NOMO-1 treated with dmso at 0.1 percent for 144 hours (cell line): ENCODE results near the gene SLC24A3.

ENCODE experiments used
- DNase-seq: peaks from one replicate; lab custom pipeline; 2025; ENCODE audit not compliant: unreplicated experiment; lab: John Stamatoyannopoulos, UW

SLC24A3 gene

GRCh38 chr20:19236371-19237055 is 24.1 kb downstream of the SLC24A3 start:
- no peak for DNase-seq

GRCh38 chr20:19241440-19241839 is 29.0 kb downstream of the SLC24A3 start:
- no peak for DNase-seq

- DNase-seq: no peak
These were observed 31.8 kb downstream of the SLC24A3 start for GRCh38 chr20:19244291-19244690.

- DNase-seq: no peak
These were observed 36.9 kb downstream of the SLC24A3 start for GRCh38 chr20:19249106-19249879.

- DNase-seq: no peak
These were observed 37.9 kb downstream of the SLC24A3 start for GRCh38 chr20:19250346-19250745.

GRCh38 chr20:19251506-19251905 is 39.1 kb downstream of the SLC24A3 start:
- DNase-seq: no peak

- no peak for DNase-seq
These were observed 39.5 kb downstream of the SLC24A3 start for GRCh38 chr20:19251958-19252357.

GRCh38 chr20:19252451-19253120 is 40.1 kb downstream of the SLC24A3 start:
- DNase-seq: peak; percentile 71

GRCh38 chr20:19253316-19253715 is 40.9 kb downstream of the SLC24A3 start:
- DNase-seq: no peak

- DNase-seq: no peak
These were observed 41.7 kb downstream of the SLC24A3 start for GRCh38 chr20:19253916-19254820.

- no peak for DNase-seq
These were observed 42.5 kb downstream of the SLC24A3 start for GRCh38 chr20:19254956-19255355.

GRCh38 chr20:19256085-19256484 is 43.6 kb downstream of the SLC24A3 start:
- no peak for DNase-seq

GRCh38 chr20:19256906-19257595 is 44.6 kb downstream of the SLC24A3 start:
- no peak for DNase-seq

- no peak for DNase-seq
These were observed 45.4 kb downstream of the SLC24A3 start for GRCh38 chr20:19257865-19258264.

- DNase-seq: no peak
These were observed 46.7 kb downstream of the SLC24A3 start for GRCh38 chr20:19259141-19259591.

GRCh38 chr20:19260412-19261090 is 48.1 kb downstream of the SLC24A3 start:
- peak; percentile 19 for DNase-seq

GRCh38 chr20:19264191-19264590 is 51.7 kb downstream of the SLC24A3 start:
- DNase-seq: no peak

GRCh38 chr20:19265646-19266374 is 53.4 kb downstream of the SLC24A3 start:
- DNase-seq: no peak

GRCh38 chr20:19268426-19268825 is 56.0 kb downstream of the SLC24A3 start:
- no peak for DNase-seq
